HUDEP-2 (cell line): Measurements from ENCODE around the gene SRCIN1.
A peak's percentile ranks its signal among the peaks of the same experiment; 100 is the strongest.
"Not testable (repeated sequence)": the region's sequence is repeated elsewhere in the genome, so short reads cannot be mapped to it uniquely, and the experiment has no call there.

Experiments used
- DNase-seq, 76 experiments: peaks; one replicate each; lab custom pipeline; 2025; ENCODE audit not compliant: unreplicated experiment in 76 of 76; lab: John Stamatoyannopoulos, UW

Gene SRCIN1

DNA sequence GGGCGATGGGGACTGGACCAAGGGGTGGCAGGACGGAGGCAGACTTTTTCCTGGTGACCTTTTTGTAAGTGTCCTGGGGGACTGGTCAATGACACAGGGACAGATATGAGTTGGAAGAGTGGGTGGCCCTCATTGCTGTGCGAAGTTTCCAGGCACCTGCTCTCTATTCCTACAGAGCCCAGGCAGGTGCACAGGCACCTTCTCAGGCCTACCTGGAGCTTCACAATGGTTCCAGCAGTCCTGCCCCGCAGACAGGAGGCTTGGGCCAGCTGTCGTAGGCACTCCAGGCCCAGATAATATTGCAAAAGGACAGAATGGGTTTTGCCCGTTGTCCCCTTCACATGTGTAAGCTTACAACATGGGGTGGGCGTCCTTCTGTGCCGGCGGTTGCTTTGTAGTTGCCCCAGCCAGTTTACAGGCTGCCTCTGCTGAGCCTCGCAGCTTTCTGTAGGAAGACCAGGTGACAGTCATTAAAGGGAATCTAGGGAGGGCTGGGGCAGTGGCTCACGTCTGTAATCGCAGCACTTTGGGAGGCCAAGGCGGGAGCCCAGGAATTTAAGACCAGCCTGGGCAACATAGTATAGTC, 93.2 kb downstream of the SRCIN1 start:
- no peak for DNase-seq

DNA sequence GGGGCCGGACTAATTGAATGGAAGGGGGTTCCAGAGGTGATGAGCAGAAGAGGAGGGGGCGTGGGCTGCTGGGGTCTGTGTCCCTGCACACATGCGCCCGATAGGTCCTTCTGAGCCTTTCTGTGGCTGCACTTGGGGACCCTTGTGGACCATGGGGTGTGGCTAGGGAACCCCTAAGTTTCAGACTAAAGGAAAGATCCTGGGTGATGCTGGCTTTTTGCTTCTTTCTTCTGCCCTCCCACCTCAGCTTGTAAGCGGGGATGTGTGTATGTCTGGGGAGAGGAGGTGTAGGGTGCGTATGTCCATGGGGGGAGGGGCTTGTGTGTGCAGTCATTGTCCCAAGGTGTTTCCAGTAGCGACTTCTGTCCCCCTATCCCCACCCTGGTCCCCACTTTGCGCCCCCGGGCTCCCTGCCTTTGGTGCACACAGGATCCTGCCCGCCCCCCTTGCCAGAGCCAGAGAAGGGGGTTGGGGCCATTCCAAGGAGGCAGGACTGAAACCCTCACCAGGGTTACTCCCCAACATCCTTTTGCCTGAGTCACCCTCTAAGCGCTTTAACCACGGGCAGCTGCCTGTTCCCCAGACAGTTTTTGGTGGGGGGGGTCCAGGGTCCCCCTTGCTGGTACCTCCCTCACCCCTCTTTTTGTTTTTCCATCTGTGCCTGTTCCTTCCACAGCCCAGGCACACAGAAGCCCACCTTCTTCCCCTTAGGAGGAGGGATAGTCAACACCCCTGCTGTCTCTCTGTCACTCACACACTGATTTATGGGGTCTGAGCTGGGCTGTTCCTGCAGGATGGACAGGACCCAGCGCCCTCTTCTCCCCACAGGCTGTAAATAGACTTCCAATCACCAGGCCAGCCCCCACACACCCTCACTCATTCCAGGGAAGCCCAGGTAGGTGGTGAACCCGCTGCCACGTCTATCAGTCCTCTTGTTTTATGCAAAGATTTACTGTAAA, 94.3 kb downstream of the SRCIN1 start:
- DNase-seq: no peak

DNA sequence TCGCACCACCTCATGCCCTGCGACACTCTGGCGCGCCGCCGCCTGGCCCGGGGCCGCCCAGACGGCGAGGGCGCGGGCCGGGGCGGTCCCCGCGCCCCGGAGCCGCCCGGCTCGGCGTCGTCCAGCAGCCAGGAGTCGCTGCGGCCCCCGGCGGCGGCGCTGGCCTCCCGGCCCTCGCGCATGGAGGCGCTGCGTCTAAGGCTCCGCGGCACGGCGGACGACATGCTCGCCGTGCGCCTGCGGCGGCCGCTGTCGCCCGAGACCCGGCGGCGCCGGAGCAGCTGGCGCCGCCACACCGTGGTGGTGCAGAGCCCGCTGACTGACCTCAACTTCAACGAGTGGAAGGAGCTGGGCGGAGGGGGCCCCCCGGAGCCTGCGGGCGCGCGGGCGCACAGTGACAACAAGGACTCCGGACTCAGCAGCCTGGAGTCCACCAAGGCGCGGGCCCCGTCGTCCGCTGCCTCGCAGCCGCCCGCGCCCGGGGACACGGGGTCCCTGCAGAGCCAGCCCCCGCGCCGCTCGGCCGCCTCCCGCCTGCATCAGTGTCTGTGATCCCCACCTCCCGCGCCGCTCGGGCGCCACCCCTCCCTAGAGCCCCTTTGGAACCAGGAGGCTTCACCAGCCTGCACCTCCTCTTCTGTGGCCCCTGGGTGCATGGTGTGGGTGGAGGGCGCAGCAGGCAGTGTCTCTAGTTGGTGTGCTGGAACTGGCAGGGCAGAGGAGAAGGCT, 95.2 kb downstream of the SRCIN1 start:
- peak in 15 of 76 experiments; percentile 6 to 43 (median 18) for DNase-seq

DNA sequence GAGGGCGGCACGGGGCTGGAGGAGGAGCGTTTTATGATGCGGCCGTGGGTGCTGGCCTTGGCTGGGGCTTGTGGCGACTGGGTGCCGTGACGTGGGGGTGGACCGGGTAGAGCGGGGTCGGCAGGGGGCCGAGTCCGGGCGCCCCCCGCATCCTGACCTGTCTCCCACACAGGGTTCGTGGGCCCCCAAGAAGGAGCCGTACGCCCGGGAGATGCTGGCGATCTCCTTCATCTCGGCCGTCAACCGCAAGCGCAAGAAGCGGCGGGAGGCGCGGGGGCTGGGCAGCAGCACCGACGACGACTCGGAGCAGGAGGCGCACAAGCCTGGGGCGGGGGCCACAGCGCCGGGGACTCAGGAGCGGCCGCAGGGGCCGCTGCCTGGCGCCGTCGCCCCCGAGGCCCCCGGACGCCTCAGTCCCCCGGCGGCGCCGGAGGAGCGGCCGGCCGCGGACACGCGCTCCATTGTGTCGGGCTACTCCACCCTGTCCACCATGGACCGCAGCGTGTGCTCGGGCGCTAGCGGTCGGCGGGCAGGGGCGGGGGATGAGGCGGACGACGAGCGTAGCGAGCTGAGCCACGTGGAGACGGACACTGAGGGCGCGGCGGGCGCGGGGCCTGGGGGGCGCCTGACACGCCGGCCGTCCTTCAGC, 95.9 kb downstream of the SRCIN1 start:
- DNase-seq: peak in 3 of 76 experiments; percentile 20 to 47 (median 28)

DNA sequence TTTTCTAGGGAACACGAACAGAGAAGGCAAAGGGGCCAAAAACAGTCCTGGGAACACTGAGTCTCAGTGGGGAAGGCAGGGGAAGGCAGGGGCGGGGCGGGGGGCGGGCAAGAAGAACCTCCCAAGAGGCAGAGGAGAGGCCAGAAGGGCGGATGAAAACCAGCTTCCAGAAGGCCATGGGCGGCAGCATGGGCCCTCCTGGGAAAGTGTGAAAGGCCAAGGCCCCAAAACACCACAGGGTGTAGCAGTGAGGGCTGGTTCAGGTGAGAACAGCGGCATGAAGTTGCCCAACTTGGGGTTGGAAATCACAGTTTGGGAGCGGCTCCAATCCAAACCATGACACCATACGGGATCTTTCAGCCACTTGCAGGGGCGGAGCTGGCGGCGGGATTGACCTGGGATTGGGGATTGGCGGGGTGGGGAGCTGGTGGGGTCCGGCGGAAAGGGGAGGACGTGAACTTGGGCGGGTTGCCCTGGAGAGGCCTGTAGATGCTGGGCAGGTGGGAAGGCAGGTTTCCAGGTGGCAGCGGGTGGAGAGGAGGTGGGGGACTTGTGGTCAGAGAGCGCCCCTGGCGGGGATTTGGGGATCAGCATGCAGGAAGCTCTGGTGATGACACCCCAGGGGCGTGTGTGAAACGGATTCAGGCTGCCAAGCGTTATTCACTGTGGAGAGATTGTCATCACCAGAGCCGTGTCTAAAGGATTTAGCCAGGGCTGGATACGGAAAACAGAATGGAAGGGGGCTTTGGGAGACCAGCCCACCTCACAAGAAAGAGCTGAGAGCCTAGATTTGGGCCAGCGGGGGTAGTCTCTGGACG, 96.6 kb downstream of the SRCIN1 start:
- DNase-seq: peak in 73 of 76 experiments; percentile 19 to 87 (median 70)

DNA sequence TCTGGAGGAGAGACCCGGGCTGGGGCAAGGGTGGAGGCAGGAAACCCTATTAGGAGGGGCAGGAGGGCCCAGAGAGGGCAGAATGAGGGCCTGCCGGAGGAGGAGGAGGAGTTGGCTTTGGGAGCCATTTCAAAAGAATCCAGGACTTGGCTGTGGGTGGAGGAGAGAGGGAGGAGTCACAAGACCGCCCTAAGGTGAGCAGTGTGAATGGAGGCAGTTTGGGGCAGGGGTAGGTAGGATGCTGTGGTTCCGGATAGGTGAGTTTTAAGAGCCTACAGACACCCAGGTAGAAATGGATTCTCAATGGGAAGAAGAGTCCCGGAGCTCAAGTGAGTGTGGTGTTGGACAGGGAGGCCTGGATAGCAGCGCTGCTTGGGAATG, 97.2 kb downstream of the SRCIN1 start:
- peak in 5 of 76 experiments; percentile 6 to 28 (median 16) for DNase-seq

DNA sequence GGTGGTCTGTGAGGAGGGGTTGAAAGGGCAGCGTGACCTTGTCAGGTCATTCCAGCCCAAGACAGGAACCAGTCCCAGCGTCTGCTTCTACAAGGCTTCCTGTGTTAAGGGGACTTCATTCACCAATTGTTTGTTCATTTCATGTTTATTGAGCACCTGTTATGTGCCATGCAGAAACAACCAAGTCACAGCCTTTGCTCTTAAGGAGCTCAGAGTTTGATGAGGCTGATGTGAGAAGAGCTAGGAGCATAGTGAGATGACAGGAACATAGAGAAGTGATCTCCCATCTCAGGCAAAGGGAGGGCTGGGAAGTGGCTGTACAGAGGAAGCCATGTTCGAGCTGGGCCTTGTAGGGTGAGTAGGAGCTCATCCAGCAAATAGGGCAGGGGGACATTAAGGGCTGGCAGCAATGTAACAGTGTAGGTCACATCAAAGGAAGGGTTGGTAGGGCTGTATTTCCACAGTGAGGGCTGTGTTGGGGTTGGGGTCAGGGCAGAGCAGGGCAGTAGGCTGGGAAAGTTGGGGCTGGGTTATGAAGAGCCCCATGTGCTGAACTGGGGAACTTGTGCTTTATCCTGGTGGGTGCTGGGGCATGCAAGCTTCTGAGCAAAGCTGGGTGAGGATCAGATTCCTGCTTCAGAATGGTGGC, 97.7 kb downstream of the SRCIN1 start:
- DNase-seq: no peak

DNA sequence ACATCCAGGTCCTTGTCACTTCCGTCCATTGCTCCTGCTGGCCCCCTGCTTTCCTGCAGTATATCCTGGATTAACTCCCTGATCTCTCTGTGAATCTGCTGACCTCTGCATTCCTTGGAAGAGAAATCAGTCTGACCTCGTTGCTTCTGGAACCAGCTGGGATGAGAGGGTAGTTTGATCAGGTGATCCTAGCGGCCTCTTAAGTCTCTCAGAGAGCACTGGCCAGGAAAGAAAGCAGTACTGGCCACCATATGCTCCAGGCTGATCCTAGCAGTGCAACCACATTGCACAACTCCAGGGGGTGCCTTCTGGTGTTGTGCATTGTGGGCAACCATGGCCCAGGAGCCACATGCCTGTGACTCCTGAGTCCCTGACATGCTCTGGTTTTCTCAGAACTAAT, 98.3 kb downstream of the SRCIN1 start:
- DNase-seq: no peak

DNA sequence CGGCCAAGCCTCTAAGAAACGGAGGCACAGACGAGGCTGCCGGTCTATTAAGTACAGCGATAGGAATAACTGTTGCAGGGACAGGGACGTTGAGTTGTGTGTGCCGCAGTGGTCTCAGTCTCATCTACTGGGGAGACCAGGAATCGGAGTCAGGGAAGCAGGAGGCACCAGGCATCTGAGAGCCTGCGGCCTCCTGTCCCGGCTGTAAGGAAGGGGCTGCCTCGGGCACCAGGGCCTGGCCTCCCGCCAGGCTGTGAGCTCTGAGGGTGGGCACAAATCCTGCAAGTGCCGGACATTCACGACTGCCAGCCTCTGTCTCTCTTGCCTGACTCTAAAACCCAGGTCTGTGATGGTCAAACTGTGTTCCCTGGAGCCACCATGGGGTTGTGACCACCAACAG, 101.5 kb downstream of the SRCIN1 start:
- no peak for DNase-seq

DNA sequence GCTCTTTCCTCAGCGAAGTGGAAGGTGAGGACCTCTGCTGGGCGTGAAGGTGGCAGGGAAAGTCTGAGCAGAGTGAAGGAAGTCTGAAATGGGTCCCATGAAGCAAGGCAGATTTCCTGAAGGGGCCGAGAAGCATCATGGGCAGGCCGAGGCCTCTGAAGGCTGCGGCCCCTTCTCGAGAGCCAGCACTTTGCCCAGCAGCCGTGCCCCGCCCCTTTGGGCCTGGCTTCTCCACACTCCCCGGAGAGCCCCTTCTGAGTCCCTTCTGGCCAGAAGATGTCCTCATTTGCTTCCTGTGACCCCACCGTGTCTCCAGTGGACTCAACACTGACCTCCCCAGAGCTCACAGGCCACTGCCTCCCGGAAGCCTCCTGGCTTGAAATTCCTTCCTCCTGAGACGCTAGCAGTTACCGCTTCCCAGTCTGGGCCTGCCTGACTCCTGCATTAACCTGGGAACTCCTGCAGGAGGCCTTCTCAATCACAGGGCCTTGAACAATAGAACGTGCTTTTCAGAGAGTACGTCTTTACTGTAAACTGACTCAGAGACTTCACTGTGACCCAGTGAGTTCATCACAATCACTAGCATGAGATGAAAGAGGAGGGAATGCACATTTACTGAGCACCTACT, 102.4 kb downstream of the SRCIN1 start:
- DNase-seq: not testable (repeated sequence)

DNA sequence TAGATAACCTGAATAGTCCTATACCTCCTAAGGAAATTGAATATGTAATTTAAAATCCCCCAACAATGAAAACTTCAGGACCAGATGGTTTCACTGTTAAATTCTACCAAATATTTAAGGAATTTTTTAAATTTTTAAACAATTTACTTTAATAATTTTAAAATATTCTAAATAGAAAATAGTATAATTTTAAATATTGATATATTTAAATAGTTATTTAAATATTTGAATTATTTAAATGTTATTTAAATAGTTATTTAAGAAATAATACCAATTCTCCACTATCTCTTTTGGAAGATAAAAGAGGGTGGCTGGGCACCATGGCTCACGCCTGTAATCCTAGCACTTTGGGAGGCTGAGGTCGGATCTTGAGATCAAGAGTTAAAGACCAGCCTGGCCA, 104.0 kb downstream of the SRCIN1 start:
- not testable (repeated sequence) for DNase-seq

DNA sequence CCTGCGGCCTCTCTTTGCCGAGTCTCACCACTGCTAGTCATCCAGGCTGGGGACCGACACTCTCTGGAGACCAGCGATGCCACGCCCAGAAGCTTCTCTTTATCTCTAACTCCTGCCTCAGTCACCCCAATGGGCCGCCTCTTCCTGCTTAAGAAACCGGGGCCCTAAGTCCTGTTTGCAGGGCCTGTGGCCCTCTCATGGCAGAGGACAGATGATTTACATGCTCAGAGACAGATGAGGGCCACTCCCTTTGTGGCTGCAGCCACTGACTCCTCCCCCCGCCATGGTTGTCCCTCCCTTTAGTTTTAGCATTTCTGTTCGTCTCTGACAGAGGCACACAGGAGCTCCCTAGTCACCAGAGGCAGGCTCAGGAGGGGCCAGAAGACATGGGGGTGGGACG, 106.5 kb downstream of the SRCIN1 start:
- DNase-seq: not testable (repeated sequence)

DNA sequence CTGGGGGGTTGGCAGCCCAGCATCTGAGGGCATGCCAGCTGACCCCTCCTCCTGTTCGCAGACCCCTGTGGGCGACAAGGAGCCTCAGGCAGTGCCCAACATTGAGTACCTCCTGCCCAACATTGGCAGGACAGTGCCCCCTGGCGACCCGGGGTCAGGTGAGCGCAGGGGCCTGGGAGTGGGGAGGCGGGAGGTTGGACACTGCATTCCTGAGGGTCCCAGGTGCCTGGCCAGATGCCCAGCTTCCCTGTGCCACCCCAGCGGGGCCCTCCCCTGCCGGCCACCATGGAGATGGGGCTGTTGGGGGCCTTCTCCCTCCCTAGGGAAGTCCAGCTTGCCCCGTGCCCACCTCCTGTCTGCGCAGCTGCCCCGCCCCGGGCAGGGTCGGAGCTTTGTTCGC, 107.4 kb downstream of the SRCIN1 start:
- no peak for DNase-seq

DNA sequence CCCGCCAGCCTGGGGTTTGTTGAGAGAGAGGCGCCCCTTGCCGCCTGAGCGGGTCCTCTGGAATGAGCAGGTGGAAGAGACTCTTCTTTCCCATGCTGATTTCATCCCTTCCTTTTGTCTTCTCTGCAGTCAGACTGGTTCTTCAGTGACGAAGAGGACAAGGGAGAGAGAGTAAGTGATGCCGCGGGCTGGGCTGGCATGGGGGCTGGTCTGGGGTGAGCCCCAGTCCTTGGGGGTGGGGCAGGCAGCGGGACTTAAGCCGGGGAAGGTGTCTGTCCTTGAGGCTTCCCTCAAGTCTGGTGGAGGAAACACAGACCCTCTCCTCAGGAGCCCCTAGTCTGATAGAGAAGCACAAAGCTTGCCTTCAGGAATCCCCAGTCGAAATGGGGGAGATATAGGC, 108.1 kb downstream of the SRCIN1 start:
- DNase-seq: not testable (repeated sequence)

DNA sequence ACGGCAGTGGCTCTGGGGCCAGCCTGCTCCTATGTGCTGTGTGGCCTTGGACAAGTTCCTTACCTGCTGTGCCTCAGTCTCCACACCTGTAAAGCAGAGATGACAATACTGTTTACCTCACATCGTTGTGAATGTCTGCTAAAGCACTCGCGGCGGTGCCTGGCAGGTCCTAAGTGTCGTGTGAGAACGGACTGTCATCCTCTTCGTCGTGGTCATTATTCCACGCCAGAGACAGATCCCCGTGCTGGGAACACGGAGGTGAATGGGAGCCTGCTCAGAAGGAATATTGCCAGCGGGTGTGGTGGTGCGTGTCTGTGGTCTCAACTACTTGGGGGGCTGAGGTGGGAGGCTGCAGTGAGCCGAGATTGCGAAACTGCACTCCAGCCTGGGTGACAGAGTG, 111.6 kb downstream of the SRCIN1 start:
- DNase-seq: not testable (repeated sequence)

DNA sequence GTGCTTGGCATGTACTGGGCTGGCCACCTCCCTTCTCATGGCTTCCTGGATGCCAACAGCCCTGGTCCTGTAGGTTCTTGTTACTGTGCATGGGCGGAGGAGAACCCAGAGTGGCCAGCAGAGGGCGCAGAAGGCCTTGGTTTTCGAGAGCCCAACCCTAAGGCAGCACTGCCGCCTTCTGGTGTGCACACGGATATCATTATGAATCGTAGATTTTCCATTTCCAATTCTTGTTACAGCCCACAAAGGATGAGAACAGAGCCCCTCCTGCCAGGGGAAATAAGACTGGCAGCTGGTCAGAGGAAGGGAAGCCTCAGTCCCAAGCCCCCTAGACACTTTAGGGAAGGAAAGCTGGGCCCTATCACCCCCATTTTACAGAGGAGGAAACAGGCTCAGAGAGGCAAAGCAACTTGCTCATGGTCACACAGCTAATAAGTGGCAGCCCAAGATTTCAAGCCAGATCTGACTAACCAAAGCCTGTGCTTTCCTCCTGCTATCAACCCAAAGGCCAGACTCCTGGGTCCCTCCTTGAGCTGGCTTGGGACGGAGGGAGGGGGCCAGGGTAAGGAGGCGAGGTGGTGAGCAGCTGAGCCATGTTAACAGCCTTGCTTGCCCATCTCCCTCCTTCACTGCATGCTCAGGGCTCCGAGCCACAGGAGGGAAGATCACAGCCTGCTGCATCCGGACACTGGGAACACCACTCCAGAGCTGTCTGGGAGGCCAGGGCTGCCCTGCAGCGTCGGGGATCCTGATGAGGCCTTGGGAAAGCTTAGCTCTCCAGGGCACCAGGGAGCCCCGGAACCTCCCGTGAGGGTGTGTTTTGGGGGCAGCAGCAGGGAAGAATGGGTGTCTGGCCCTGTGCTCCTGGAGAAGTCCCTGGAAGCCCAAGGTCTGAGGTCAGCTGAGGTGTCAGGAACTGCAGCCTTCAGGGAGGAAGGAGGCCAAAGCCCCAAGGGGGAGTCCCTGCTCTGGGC, 113.4 kb downstream of the SRCIN1 start:
- peak in 72 of 76 experiments; percentile 24 to 93 (median 79) for DNase-seq

DNA sequence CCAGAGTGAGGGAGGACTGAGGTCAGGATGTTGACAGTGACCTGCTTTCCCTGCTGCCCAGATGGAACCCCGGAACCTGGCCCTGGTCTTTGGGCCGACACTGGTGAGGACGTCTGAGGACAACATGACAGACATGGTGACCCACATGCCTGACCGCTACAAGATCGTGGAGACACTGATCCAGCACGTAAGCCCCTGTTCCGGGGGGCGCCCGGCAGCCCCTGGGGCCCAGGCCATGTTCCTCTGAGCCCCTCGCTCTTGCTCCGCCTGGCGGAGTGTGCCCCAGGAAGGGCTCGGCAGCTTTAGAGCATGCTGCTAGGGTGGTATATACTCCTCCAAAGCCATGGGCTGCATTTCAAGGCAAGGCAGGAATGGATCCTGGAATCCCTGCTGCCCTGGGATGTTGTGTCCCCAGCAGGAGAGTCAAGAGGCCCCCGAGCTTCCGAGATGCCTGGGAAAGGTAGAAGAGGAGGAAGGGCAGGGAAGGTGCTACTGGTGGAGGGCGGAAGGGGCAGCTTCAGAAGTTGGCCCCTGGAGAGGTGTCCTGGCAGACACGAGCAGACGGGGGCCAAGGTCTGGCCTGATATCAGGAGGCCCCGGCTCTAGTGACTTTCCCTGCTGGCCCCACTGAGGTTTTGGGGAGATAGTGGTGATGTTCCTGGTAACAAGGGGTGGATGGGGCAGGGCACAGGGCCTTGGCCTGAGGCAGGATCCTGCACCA, 114.2 kb downstream of the SRCIN1 start:
- not testable (repeated sequence) for DNase-seq
